ENCODE data around the gene SLC35F1.

- no peak for TF ChIP-seq CTCF (IDR thresholded peaks at IDR 0.05)
- TF ChIP-seq POLR2A (IDR thresholded peaks at IDR 0.05): no peak
Observed at GRCh38 chr6:118292558-118292957, 385.5 kb downstream of the SLC35F1 start.
